HG02678 (cell line): ENCODE data around the gene BARX2.

Experiments
- ATAC-seq: cut with Tn5 transposase; IDR thresholded peaks from one replicate; pipeline ENCODE4 v1.9.1; 2021; ENCODE audit warnings: mild to moderate bottlenecking, moderate library complexity; ENCODE audit not compliant: unreplicated experiment

Gene BARX2

DNA sequence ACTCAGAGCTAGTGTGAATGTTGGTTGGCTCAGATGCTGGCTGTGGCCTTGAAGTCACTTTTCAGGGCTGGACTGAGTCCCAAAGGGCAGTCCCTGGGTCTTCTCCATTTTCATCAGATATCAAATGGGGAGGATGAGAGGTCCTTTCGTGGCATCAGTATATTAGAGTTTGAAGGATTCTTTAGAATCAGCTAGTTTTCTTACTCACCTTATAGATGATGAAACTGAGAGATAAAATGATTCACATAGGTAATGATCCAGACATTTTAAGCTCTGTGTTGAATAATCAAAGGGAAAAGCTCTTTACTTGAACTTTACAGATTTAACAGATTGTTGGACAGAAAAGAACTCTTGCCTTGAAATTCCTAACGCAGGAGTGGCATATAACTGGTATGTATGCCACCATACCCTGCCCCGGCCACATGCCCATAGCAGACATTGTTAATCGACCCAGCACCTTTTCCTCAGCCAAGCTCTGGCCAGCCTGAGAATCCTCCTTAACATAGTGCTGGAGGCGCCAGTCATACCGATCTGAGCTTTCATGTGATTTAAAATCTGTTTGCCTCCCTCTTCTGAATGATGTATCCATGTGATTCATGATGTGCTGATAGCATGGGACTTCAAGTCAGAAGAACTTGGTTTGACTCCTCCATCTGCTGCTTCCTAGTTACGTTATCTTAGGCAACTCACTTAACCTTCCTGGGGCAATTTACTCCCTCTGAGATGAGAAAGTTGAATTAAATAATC lies 60.0 kb downstream of the BARX2 start:
- no peak for ATAC-seq

- no peak for ATAC-seq
These were observed 60.9 kb downstream of the BARX2 start for GRCh38 chr11:129436573-129436972.

GRCh38 chr11:129440028-129440713 lies 64.5 kb downstream of the BARX2 start:
- no peak for ATAC-seq

DNA sequence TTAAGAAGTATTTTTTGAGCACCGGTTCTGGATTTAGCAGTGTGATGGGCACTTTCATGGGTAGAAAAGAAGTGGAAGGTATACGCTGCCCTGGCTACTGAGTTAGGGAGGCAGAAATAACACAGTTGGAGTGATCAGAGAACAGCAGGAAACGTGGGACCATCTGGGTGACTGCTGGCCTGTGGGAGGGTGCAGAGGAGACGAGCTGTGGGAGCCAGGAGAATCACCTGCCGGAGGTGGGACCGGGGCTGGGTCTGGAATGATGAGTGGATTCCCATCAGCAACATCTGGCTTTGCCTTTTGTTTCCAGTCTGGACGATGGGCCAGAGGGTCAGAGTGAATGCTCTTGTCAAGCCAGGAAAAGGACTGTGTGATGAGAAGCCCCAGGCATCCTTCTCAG lies 66.5 kb downstream of the BARX2 start:
- ATAC-seq: no peak

DNA sequence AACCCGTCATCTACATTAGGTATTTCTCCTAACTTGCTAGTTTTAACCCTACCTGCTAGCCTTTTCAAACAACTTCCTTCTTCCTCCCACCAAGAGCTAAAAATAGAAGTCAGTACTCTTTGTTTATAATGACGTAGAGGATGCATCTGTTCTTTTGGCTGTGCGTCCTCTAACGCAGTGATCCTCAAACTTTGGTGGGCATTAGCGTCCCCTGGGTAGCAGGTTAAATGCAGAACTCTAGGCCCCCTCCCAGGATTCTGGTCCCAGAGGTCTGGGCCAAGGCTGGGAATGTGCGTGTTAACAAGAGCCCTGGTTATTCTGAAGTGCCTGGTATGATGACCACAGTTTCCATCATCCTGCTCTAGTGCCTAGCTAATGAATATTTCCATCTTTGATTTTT lies 67.6 kb downstream of the BARX2 start:
- ATAC-seq: no peak

DNA sequence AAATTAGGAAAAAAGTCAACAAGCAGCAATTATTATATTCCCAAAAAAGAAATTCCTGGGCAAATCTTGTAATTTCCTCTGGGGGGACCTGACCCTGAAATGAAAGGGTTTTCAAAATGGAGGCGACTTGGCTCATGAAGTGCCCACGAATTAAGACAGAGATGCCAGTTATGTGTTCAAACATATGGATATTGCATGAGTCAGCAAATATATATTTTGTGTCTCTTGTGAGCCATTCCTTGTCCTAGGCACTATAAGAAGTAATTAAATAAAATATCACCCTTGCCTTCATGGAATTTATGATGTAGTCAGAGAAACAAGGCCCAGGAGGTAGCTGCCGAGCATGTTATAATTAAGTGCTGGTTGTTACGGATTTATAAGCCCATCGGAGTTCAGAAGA lies 68.6 kb downstream of the BARX2 start:
- no peak for ATAC-seq

- no peak for ATAC-seq
These were observed 69.6 kb downstream of the BARX2 start for GRCh38 chr11:129445226-129445625.

DNA sequence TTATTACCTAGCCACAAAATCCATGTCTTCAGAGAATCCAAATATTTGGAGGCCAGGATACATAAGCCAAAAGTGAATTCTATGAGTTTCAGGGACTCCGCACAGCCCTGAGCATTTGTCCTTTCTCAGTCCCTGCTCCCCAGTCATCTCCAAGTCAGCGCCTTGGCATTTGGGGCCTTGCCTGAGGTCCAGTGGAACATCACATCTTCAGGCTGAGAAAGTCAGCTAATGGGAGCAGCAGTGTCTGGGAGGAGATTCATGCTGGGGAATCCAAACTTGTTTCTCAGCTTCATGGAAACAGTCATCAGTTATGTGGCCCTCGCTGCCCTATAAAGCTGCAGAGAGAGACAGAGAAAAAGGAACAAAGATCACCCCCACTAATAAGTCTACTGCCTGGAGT lies 70.9 kb downstream of the BARX2 start:
- ATAC-seq: no peak

DNA sequence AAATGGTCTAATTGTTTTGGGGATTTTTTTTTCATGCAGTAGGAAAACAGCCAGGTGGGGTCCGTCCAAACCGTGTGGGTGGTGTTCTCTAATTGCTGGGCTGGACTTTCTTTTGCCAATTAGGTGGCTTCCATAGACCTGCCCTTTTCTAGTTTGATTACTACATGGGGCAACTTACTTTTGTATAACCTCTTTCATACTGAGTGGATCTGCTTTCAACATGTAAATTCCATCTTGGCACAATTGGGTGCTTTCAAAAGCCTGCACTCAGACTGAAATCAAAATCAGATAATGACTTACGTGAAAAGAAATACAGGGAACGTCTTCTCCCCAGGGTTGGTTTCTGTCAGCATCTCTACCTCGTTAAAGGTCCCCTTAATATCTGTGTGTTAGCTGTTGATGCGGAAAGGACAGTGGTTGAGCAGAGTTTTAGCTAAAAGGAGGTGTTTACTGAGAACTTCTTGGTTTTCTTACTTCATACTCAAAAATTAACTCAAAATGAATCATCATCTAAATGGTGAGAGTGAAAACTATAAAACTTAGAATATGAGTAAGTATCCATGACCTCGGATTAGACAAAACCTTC lies 72.1 kb downstream of the BARX2 start:
- ATAC-seq: no peak

GRCh38 chr11:129451524-129451923 lies 75.9 kb downstream of the BARX2 start:
- ATAC-seq: no peak

- no peak for ATAC-seq
These were observed 77.7 kb downstream of the BARX2 start for GRCh38 chr11:129453293-129453721.

DNA sequence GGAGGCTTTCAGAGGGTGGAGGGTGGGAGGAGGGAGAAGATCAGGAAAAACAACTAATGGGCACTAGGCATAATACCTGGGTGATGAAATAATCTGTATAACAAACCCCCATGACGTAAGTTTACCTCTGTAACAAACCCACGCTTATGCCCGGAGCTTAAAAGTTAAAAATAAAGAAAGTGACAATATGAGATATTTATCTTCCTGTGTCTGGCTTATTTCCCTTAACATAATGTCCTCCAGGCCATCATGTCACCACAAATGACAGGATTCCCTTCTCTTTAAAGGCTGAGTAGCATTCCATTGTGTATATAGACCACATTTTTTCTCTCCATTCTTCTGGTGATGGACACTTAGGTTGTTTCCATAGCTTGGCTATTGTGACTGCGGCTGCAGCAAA lies 79.5 kb downstream of the BARX2 start:
- ATAC-seq: no peak

GRCh38 chr11:129455756-129456655 lies 80.4 kb downstream of the BARX2 start:
- ATAC-seq: no peak

DNA sequence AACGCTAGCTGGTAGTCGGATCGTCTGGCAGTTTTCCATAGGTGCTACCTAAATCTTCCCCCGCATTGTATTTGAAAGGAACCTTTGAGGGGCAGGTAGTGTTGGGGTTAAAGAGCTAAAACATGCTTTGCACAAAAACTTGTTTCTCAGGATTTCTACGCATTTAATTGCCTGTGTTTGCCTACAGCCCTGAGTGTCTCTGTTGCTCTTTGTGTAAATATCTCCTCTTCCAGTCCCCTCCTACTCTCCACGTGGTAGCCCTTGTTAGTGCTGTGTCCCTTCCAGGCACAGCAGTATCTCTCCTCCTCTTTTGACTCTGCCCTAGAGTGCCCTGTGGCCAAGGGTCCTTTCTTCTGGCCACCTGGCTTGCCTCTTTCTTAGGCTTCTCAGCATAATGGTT lies 81.7 kb downstream of the BARX2 start:
- no peak for ATAC-seq

DNA sequence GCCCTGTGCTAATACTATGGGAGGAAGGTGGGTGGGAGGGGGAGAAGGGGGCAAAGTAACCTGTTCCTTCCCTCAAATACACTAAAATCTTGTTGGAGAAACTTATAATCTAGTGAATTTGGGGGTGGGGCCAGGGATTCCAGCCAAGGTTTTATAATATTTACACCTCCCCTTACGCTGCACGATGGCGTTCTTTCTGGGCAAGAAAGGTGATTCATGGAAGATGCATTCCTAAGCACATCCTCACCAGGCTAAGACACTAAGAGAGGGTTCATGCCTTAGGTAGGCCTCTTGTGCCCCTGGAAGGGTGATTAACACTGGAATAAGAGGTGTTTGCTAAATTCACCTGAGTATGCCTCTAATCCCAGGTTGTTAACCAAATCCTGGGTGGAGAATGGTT lies 82.6 kb downstream of the BARX2 start:
- ATAC-seq: no peak

GRCh38 chr11:129458756-129459535 lies 83.3 kb downstream of the BARX2 start:
- no peak for ATAC-seq

- no peak for ATAC-seq
These were observed 85.1 kb downstream of the BARX2 start for GRCh38 chr11:129460714-129461113.

DNA sequence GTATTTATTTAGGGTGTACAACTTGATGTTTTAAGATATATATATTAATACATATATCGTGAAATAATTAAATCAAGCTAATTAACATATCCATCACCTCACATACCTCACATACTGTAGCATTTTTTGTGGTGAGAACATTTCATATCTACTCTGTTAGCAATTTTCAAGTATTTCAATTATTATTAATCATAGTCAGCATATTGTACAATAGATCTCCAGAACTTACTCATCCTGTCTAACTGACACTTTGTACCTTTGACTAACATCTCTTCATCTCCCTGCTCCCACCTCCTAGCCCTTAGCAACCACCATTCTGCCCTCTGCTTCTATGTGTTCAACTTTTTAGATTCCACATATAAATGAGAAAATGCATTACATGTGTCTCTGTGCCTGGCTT lies 108.4 kb downstream of the BARX2 start:
- ATAC-seq: no peak

GRCh38 chr11:129489249-129489648 lies 113.6 kb downstream of the BARX2 start:
- no peak for ATAC-seq

DNA sequence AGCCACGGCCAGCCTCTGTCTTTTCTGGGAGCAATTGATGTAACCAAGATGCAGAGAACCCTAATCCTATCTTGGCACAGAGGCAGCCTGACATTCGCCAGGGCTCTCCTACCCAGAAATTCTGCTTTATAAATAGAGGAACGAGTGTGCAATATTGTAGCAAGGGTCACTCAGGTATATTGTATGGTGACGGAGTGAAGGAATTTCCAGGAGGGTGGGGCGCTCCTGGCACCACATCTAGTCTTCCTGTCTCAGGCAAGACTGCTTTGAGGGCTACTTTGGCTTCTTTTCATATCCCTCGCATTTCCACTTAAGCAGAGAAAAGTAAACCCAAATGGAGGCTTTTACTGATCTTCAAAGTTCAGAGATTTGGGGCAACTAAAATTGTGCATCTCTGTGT lies 114.4 kb downstream of the BARX2 start:
- ATAC-seq: no peak
